ENCODE results near the gene RPTOR.

RPTOR gene

DNA sequence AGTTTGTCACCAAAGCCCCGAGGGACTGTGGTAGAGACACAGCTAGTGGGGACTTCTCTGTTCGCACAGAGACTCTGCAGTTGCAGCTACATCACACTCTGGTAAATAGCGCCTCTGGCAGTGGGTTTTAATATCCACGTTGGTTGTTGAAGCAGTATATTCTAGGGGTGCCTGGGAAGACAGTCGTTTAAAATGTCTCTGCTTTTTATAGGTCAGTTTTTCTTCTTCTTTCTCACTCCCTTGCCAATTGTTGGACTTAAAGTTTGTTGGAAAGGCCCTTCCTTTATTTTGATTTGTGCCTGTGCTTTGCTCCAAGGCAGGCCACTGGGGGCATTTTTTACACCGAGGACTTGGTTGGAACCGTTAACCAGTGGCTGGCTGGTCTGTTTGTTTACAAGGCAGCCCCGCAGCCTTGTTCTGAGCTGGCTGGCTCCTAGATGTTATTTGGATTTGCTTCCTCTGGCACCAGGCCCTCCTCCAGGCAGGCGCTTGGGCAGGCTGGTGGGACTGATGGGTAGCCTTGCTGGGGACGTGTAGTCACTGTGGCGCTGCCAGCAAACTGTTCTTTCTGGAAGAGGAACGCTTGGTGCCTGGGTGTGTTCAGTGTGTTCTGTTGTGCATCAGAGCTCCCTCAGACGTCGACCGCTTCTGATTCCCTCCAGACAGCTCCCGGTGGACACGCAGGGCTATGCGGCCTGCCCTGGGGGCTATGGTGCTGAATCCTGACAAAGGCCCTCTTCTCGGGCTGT, 228.8 kb downstream of the RPTOR start:
- no peak for DNase-seq

DNA sequence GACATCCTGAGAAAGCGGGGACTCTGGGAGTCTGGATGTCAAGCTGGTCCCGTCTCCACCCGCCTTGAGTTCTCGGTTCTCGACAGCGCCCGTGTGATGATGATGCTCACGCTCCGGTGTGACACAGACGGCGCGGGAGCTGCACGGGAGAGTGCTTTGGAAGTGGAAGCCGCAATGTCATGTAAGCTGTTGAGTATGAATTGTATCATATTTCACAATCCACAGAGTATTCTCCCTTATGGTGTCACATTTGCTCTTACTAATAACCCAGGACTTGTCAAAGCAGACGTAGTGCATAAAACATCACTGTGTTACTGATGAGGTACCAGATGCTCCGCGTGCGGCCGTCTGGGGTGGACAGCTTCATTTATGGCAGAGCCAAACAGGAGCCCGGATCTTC, 229.5 kb downstream of the RPTOR start:
- DNase-seq = peak; percentile 99

DNA sequence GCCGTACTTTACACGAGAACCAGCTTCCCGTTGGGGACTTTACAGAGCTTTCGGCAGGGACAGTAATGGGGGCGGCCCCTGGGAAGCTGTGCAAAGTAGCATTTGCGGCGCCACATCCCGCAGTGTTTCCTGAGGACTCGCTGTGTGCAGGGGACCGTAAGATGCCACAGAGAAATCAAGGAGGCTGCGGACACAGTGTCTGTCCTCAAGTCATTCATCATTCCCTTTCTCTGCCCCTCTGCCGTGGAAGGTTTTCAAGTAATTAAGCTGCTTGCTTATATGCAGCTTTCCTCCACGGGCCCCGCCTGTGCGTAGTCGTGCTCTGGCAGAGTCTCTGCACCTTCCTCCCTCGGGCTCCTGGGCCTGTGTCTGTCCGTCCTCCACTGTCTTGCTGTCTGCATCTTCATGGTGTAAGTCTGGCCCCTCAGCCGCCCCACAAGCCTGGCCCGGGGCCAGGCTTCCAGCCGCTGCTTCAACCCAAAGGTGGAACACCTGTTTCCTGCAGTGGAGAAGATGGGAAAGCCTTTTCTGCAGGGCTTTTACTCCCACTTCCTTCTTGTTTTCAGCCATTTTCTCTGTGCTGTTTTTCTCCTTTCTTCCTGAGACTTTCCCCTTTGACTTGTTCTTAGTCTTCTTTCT, 230.1 kb downstream of the RPTOR start:
- peak; percentile 49 for DNase-seq

DNA sequence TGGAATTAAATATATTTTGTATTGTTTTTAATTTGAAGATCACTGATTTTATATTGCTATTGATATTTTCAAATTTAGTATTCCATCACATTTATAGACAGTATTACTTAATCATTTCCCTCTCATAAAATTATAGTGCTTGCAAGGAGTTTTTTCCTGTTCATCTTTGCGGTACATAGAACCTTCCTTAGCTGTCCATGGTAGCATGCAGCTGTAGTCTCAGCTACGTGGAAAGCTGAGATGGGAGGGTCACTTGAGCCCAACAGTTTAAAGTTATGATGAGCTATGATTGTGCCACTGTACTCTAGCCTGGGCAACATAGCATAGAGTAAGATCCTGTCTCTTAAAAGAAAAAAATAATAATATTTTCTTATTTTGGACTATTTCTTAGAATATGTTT, 231.2 kb downstream of the RPTOR start:
- no peak for DNase-seq

DNA sequence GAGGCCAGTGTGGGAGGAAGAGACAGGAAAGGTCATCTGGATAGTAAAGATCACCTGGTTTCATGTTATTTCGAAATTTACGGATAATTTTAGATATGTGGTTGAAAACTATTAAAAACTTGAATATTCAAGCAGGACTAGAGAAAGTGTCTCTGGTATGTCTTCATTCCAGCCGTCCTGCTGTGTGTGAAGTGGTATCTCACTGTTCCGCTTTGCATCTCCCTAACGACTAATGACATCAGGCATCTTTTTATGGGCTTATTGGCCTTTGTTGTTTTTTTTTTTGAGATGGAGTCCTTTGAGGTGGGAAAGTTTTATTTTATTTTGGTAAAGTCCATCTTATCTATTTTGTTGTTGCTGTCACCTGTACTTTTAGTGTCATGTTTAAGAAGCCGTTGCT, 232.6 kb downstream of the RPTOR start:
- no peak for DNase-seq

DNA sequence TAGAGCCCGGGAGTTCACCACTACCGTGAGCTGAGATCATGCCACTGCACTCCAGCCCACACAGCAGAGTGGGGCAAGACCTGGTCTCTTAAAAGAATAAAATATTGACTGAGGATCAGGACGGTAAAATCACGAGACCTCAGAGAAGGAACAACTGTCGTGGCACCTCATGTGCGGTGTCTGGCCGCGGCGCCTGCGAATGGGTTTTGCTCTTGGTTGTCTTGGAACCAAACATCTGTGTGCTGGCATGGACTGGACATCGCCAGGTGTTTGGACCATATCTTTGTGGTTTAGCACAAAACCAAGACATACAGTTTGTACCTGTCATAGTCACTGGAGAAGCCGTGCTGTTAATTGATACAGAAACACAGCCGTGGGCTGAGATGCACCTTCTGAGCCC, 234.1 kb downstream of the RPTOR start:
- DNase-seq = no peak

DNA sequence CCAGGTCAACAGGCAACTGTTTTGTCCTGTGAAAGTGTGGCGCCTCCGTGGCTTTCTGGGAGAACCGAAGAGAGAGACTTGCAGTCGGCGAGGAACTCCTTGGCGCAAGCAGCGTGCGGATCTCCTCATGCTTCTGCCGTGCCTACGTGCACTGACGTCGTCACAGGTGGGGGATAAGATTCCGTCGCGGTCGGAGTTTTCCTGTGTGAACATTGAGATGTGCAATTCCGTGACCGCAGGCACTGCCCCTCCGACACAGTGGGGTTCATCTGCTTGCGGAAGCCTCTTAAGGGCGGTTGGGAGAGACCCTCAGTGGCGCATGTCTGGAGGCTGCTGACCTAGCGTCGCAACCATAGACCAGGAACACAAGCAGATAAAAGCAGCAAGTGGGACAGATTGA, 234.7 kb downstream of the RPTOR start:
- DNase-seq = no peak

DNA sequence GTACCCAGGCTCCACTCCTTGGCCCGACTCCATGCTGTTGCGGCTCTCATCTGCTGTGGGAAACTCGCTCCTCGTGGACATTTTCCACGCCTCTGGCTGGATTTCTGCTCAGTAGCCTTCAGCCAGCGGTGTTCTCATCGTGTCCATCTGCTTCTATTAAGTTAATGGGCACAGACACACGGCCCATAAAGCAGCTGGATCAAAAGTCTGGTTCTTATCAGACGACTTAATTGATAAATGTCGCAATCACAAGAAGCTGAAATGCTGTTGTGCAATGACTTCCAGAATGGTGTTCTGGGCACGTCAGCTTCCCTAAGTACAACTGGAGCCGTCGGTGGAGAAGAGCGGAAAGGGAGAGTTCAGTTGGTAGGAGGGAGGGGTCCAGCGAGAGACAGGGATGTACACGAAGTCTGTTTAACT, 235.3 kb downstream of the RPTOR start:
- no peak for DNase-seq

DNA sequence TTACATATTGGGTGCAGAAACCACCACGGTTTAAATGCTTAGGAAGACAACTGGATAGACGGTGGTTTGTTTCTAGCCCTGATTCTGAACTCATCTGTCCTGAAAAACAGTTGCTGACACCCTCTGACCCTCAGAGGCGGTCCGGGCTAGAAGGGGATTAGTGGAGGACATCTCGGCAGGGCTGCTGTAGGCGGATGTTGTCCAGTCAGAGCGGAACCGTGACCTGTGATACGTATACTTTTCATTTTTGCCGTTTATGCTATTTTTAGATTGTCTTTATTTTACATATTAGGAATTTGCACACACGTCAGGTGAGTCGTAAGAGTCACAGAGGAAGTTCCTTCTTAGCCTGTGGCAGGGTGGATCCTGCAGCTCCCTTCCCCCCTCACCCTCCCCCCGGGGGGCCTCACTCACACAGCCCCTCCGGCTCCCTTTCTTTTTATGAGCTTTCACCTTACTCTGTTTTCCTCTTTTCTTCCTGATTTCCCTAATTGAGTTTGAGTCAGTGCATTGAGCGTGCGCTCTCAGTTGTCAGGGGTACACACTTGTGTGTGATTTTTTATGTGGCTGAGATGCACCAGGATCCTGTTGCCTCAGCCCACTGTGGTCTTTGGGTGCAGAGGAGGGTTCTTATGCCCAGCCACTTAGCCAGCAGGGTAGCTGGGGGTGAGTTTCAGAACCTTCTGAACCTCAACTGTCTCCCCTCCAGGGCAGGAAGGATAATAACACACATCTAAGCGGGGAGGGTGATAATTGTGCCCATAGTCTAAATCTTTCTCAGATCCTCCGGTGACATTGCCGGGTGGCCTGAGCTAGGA, 236.0 kb downstream of the RPTOR start:
- DNase-seq = no peak

DNA sequence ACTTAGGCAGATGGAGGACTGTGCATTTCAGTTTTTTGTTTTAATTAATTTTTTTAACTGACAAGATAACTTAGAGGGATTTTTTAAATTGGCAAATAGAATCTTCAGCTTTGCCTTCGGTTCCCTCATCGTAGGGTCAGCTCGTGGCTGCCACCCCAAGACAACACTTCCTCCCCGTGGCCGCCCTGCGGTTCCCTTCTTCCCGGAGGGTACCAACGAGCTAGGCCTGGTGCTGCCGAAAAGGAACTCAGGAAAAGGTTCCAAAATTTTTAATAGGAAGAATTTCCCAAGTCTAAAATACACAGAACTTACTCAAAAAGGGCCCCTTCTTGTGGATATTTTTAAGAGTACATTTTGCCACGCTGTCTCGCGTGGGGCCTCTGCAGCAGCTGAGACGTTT, 236.6 kb downstream of the RPTOR start:
- DNase-seq = no peak

DNA sequence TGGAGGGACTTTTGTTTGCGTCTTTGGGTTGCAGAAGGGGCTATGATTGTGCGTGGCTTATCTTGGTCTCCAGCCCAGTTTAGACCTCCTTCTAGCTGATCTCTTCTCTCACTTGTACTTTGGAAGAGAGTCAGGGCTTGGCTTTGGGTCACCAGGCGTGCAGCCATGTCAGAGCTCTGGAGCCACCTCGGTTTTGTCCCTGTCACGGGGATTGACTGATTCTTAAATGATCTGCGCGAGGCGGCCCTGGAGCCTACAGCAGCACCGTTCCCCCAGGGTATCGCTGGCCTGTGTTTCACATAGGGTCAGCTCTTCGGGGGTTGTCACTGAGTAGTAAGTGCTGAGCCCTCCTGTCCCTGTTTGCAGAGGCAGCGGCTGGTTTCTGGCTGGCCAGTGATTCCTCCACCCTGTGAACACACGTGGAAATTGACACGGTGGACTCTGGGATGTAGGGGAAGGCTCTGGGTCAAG, 237.2 kb downstream of the RPTOR start:
- no peak for DNase-seq

DNA sequence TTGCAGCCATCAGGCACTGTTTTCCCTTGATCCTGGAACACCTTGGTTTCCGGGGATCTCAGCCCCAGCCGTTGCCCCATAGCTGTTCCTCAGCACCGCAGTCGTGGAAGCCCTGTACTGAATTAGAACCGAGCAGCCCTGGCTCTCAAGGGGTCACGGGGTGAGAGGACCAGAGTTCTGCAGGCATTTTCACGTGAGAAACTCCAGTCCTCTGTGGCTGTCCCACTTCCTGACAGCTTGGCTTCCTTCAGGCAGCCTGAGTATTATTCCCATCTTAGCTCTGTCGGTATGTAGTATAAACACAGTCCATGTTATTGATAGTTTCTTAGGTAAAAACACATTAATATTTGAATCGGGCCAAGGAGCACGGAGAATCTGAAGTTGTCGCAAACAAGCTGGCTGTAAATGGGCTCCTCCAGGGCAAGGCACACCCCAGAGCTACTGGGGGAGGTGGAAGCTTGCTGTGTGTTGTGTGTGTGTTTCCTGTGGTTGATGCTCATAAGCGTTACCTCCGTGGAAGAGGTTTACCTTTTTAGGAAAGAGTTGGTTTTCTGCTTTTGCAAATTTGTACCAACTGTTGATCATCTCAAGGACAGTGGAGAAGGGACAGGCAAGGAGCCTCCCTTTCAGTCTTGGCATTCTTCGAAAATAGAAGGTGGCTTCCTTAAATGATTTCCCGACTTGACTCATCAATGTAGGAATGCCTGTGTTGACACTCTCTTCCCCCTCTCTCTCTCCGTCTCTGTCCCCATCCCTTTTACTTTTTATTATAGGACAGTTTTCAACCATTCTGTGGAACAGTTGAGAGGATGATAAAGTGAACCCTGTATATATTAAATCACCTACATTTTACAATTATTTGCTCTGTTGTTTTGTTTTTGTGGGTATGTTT, 238.1 kb downstream of the RPTOR start:
- DNase-seq = no peak

DNA sequence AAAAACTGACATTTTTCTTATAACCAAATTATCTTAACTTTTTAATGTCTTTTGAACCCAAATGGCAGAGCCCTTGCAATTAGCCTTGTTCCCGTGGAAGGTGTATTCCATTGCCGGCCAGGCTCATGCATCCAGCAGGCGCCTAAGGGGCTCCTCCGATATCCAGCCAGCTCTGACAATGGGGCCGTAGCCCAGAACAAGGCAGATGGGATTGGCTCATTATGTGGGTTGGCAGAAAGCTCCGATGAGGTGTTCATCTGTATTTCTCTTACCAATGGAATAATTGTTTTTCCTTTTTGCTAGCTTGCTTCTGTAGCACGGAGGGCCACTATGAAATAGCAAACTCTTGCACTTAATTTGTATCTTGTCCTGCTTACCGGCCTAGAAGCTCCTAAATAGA, 238.8 kb downstream of the RPTOR start:
- no peak for DNase-seq

DNA sequence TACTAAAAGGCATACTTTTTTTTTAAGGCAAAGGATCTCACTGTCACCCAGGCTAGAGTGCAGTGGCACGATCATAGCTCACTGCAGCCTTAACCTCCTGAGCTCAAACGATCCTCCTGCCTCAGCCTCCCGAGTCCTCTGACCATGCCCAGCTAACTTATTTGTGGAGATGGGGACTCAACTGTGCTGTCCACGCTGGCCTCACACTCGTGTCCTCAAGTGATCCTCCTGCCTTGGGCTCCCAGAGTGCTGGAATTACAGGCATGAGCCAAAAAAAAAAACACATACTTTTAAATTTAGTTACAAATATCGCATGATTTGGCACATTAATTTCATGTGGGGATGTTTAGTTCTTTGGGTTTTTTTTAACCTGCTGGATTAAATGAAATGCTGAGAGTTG, 239.3 kb downstream of the RPTOR start:
- DNase-seq = no peak

DNA sequence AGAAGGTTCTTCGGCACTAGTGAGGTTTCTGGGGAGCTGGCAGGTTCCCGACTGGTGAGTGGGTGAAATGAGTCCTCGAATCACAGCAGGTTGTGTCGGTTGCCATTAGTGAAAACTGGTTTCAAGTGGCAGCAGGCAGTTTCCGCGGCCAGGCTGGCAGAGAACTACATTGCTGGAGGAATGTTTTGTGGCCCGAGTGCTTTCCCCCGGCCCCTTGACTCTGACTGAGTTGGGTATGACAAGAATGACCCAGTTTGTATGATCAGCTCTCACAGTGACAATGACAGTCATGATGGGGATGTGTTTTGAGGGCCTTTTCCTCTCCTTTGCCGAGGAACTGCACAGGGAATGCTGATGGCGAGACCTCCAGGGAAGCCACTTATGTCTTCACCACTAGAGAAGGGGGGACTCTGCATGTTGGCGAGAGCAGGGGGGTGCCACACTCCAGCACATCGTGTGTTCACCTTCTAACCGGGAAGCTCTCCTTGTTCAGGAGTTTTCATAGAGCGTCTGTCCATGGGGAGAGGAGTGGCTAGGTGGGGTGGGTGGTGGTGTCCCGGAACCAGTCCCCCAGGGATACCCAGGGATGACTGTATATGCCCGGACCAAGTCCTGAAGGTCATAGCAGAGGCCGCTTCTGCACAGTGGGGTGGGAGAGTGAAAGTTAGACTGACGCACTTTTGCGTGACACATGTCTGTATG, 241.0 kb downstream of the RPTOR start:
- DNase-seq = no peak

DNA sequence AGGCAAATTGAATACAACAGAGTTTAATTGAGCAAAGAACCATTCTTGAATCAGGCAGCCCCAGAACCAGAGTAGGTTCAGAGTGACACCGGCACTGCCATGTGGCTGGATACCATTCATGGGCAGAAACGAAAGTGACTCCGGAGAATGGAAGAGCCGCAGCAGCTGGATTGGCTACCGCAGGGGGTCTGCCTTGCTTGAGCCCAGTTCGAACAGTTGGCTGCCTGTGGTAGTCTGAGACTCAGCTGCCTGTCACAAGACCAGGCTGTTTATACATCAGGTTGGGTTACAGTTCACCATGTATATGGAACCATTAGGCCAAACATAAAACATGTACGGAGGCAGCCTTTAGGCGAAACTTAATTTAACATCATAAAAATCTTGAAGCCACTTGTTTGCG, 241.8 kb downstream of the RPTOR start:
- DNase-seq = no peak

DNA sequence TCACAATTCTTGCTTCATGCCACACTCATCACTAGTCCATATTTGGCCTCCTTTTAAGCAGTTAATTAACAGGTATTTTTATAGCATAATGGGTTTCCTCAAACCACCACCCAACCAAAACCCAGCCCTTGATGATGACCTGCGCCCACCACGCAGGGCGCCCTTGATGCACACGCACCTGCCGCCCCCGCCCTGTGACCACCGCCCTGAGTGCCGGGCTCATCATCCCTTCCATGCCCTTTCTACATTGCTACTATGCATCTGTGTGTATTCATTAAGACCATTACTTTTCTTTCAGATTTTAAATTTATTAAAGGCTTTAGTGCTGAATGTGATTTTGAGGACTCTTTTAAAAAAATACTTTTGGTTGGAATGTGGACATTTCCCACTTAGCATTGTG, 242.2 kb downstream of the RPTOR start:
- DNase-seq = no peak

DNA sequence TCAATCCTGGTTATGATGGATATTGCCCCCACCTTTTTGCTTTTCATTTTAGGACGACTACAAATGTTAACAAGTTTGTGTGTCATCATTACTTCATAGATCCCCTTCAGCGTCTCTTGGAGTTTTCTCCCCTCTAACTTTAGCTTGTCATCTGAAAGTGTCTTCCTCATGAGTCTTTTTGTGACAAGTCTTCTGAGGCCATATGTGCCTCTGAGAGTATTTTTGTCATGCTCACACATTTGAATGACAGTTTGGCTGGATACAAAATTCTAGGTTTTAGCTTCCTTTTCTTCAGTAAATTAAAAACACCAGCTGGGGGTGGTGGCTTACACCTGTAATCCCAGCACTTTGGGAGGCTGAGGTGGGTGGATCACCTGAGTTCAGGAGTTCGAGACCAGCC, 243.2 kb downstream of the RPTOR start:
- no peak for DNase-seq

DNA sequence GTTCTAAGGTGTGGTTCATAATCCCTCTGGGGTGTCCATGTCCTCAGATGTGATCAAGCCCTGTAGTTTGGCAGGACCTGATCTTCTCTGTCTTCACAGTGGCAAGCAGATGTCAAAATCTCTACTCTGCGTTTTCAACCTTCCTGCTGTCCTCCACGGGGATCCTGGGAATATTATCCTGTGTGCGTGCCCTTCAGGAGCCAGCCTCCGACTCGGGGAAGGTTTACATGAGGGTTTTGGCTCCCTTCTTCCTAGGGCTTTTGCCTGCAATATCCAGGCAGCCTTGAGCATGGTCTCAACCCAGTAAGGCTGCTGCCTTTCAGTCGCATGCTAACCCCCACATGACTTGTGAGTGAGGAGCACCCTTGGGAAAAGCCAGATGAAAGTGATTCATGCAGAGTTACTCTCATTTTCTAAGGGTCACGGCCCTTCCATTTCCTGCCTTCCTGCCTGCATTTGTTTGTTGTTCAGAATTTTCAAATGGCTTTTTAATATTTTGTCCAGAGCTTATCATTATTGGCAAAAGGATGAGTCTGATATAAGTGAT, 244.8 kb downstream of the RPTOR start:
- DNase-seq = no peak

DNA sequence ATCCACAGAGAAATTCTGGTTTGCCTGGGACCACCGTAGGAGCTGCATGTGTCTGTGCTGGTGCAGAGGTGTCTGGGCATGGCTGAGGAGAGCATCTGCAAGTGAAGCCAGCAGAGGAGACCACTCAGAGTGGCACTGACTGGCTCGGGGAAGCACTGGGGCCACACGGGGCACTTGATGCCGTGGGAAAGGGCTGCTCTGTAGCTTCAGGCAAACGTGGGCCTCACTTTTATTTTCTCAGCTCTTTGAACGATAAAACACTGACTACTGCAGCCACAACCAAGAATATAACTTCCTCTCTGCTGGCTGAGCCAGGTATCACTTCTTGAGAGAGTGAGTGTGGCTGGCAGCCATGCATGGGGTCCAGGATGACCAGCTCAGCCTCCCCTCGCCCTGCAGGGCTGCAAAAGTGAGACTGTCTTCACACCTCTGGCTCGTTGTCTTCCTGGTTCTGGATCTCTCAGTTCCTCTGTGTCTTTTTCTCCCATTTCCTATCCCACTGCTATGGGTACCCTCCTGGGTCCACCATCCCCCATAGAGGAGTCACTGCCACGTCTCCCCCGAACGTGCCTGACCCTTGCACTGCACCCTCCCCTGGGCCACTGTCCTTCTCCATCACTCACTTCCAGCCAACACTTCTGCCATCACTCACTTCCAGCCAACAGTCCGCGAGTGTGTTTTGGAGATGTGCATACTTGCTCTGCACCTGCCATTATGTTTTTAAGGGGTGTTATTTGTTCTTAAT, 245.6 kb downstream of the RPTOR start:
- no peak for DNase-seq
